NCI-H146 treated with DMSO at 0.1 percent for 48 hours (cell line): Measurements from ENCODE around the gene FBXL13.
"Not testable (repeated sequence)": the region's sequence is repeated elsewhere in the genome, so short reads cannot be mapped to it uniquely, and the experiment has no call there.

Source experiments
- DNase-seq: peaks from one replicate; lab custom pipeline; 2025; ENCODE audit not compliant: unreplicated experiment; lab: John Stamatoyannopoulos, UW

FBXL13 gene

DNA sequence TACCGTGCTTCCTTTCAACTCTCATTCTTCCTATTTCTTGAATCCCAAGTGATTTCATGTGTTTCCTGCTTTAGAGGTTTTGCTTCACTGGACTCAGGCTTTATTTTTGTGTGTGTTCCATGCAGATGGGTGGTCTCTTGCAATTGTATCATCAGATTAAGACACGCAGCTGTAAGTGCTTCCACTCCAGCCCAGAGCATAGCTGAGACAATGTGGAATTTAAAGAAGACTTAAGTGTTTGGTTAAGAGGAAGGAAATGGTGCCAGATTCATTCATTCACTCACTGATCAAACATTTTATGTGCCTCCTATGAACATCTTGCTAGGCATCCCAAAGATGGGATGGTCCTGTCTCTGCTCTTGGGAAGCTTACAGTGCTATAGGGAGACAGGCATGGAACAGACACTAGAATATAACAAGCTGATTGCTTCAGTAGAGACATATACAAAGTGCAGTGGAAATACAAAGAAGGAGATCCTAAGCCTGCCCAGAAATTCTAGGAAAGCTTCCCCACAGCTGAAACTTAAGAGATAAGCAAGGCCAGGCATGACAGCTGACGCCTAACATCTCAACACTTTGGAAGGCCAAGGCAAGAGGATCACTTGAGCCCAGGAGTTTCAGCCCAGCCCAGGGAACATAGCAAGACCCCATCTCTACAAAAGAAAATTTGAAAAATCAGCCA is 207.9 kb downstream of the FBXL13 start:
- DNase-seq: no peak

DNA sequence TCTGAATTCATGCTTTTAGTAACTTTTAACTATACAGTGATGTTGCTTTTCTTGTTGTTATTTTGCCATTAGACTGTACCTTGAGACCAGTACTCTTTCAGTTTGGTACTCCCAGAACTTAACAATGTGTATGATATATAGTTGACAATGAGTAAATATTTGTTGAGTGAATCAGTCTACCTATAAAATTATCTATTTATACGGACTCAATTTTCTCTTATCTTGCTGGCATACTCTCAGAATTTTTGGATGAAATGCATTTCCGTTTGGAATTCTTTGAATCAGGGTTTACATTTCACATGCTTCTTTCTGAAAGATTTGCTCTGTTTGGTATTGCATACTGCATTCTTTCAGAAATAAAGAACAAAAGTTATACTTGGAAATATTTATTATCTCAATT is 209.6 kb downstream of the FBXL13 start:
- no peak for DNase-seq

DNA sequence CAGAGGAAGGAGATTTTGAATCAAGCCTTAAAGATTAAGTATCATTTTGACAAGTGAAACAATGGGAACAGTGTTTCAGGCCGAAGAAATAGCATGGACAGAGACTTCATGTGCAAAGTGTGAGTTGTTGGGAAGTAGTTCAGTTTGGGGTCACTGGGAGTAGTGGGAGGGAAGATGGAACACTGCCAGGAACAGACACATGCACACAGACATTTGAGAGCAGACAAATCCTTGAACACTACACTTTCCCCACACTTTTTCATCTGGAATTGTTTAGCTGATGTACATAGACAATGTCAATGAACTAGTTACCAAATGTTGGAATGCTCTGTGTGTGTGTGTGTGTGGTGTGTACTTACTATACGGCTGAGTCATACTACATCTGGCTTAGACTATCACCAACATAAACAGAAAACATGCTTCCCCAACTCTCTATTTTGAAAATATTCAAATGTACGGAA is 214.2 kb downstream of the FBXL13 start:
- no peak for DNase-seq

DNA sequence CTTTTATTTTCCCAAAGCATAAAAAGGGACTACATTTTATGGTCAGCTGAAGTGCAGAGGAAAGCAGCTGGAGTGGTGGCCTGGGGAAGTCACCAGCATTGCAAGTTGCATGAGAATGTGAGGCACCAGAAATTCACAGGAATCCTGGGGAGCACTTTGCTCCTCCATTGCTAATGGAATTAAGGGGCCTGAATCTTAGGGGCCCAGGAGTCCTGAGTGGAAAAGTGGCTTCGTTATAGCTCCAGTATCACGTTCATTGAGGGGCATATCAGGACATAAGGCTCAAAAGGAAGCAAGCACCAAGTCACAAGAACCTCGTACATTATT is 214.8 kb downstream of the FBXL13 start:
- DNase-seq: no peak

DNA sequence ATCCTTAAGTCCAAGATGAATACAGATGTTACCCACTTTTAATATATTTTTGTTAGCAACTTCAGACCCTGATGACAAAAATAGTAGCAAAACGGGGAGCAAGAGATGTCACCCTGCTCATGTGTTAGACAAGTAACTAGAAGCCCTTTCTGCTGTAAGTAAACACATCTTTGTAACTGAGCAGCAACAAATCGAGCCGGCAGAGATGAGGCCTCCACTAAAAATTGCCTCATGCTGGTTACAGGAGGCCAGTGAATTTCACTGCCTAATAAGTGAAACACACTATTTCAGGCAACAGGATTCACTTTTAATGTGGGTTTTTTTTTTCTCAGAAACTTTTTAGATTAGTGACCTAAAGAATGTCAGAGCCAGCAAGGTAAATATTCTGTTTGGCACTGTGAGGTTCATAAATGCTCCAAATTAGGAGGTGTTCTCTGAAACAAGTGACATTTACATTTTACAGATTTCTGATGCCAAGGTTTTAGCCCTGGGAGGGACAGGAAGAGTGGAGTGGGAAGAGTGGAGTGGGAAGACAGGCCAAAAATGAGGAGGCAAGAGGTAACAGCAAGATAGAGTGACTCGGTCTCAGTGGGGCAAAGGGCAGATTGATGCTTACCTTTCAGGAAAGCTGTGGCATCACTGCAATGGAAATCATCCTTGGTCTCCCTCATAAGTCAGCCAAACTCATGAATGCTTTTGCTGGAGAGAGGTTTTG is 215.4 kb downstream of the FBXL13 start:
- DNase-seq: no peak

DNA sequence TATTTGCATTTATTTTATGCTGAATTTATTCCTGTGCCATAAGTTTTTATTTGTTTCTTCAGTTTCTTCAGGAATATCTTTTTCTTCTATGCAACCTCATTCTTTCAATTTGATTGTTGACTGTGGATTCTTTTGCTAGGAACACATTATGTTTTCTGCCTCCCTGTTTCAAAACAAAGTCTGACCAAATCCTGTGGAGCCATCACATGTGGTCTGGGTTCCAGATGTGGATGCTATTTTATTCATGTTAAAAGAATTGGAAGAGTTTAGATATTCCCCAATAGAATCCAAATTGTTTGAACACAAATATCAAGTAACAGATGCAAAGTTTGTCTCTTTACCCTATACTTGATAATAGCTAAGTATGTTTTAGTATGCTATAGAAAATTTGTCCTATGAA is 218.6 kb downstream of the FBXL13 start:
- DNase-seq: no peak

DNA sequence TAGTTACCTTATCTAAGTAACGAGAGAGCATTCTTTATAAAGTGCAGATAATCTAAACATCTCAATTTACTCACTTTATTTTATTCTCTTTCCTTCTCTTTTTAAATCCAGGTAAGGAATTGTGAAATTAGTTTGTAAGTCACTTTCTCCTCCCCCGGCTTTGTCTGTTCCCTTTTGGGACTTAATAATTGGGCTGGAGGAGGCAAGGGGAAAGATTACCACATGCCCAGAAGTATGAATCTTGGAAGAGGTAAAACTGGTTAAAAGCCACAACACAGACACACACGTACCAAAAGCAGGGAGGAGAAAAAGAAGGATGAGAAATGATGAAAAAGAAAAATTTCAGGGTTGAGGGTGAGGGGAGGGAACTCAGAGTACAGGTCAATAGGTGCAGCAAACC is 225.1 kb downstream of the FBXL13 start:
- DNase-seq: no peak

DNA sequence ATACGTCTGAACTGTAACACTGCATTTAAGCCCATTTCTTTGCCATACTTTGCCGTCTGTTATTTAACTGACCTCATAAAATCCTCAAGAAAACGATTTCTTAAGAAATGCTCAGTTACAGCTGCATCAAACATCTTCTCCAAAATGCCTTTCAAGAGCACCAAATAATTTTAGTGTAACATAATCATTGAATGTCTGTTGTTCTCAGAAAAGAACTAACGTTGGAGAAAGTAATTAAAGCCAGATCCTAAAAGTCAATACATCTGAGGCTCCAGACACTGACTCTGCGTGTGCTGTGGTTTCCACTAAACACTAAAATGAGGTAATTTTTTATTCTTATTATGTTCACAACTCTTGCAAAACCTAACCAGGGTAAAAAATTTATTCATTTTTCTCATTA is 225.5 kb downstream of the FBXL13 start:
- DNase-seq: no peak

DNA sequence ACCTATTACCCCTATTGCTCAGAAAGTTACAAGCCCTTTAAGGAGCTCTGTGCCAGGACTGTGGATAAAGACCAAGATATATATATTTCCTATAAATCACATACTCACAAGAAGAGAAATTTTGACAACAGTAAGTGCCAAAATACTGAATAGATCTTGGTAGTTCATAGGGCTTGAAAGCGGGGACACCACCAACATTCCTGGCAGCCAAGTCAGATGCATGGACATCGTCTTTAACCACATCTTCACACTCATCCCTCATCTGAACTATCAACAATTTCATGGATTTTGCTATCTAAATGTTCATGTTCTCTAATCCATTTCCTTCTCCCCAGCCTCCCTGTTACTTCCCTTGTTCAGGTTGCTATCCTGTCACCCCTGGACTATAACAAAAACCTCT is 229.2 kb downstream of the FBXL13 start:
- no peak for DNase-seq

DNA sequence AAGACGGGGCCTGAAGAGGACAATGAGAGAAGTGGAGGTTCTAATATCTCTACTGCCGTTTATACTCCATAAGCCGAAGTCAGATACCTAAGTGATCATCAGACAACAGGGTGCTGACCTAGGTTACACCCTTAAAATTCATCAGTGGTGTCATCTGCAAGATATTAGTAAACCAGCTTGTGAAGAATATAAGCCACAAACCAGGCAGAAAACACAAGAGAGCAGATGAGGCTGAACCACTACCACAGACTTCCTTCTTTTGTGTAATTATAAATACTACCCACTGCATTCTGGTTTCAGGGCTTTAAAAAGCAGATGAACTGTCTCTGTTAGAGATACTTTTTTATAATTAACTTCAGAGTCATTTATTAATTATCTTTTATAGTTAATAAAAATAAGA is 230.7 kb downstream of the FBXL13 start:
- DNase-seq: no peak

DNA sequence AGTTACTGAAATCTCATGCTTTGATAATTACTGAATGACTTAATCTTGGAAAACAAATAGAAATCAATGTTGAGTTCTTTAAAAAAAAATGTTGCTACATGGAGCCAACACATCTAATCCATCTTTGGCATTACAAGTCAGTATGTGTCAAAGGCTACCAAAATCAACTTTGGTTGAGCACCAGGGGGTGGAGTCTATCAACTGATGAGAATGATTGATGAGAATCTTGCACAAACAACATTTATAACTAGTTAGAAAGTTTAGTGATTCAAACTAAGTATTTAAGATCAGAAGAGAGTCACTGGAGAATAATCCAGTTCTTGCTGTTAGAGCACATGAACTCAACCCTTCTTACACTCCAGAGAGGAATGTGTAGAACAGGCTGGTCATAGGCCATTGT is 232.3 kb downstream of the FBXL13 start:
- DNase-seq: no peak

DNA sequence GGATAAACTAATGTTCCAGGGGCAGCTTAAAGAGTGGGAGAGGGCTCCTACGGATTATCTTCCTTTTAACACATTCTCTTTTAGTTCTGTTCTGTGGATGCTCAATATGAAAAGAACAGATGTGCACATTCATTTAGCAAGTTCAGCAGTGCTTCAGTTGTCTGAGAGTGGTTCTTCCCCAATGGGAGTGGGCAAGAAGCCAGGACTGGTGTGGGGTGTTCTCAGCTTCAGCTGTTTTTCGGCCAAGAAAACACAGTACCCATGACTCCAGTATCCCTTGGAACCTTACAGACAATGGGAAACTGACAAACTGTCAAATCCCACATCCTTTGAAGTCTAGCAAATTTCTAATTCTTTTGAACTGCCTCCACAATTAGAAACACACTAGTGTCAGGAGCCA is 233.3 kb downstream of the FBXL13 start:
- no peak for DNase-seq

DNA sequence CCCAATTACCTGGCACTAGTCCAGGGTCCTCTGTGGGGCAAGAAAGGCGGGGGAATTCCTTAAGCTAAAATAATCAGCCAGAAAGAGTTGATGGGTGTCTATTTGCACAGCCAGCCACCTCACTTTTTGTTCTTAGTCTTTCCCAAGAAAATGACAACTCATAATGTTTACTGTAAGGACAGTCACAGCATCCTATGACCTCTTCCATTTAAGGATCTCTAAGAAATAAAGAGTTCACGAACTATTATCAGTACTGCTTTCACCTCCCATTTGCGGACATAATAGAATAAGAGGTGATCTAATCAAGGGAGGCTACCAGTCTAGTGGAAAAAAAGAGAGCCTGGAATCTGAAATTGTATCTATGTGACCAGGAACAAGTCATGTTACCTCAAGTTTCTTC is 234.2 kb downstream of the FBXL13 start:
- DNase-seq: no peak

DNA sequence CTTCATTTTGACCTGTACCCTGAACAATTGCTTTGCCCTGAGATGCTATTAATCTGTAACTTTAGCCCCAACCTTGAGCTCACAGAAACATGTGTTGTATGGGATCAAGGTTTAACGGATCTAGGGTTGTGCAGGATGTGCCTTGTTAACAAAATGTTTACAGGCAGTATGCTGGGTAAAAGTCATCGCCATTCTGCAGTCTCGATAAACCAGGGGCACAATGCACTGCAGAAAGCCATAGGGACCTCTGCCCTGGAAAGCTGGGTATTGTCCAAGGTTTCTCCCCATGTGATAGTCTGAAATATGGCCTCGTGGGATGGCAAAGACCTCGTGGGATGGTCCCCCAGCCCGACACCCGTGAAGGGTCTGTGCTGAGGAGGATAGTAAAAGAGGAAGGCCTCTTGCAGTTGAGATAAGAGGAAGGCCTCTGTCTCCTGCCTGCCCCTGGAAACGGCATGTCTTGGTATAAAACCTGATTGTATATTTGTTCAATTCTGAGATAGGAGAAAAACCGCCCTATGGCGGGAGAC is 236.0 kb downstream of the FBXL13 start:
- not testable (repeated sequence) for DNase-seq

DNA sequence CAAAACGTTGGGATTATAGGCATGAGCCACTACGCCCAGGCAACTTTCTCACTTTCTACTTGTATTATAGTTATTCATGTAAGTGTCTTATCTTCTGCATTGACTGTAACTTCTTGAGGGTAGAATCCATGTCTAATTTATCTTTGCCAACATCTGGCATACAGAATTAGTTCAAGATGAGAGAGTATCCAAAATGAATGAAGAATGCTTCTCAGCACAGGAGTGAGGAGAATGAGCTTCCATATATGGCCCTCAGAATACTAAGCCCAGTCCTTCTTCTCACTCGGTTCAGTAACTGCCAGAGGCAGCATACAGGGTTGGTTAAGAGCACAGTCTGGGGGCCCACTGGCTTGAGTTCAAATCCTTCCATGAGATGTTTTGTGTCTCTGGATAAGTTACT is 236.8 kb downstream of the FBXL13 start:
- DNase-seq: no peak

DNA sequence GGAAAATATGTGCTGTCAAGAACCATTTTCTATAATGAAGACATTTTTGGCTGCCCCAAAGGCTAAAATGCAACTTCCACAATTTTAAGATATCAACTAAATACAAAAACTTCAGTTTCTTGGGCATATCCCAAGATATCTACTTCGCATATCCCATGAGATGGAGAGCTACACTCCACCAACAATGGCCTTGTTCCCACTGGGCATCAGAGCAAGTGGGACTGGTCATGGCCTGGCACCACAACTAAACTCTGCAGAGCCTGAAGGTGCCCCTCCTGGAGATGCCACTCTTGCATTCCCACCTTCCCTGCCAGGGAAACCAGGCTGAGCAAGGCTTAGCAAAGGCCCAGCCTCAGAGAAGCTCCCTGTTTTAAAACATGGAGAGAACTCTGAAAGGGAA is 237.6 kb downstream of the FBXL13 start:
- no peak for DNase-seq

DNA sequence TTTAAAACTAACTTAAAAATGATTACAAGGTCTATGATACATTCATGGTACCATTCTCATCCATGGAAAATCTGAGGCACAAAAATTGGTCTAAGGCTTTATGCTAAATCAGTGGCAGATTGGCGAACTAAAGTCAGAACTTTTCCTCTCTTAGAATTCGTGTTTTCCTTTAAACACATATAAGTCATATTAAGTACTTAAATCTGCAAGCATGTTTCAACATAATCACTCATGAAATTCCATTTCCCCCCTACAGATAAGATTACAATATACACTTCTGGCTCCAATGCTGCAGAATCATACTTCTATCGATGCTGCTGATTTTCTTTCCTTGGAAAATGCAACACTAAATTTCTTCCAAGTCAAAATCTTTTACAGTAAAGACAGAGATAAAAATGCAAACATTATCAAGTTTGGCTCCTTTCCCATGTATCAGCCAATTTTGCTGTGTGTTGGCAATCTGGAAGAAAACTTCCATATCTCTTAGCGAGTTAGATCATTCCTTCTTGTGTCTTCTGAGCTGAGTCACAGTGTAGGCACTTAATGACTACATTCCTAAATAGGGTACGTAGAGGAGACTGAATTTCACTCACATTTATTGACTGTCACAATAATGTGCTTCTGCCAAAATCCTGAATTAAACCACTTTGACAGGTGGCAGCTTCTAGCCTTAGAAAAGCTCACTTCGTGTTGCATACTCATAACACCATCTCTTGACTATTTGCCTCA is 238.2 kb downstream of the FBXL13 start:
- DNase-seq: no peak

DNA sequence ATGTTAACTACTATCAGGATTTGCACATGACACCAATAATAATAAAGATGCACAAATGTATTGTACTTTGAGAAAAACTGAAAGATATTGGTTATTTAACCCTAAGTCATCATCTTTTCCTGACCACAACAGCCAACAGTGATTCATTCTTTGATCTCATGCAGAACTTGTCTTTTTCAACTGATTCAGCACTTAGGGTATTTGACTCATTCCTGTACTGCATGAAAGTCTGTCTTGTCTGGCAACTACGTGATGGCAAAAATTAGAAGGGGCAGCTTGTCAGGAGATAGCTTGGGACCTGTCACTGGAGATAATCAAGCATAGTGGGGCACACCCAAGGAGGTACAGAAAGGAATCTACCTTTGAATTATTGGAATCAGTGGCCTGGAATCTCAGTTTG is 239.6 kb downstream of the FBXL13 start:
- no peak for DNase-seq

DNA sequence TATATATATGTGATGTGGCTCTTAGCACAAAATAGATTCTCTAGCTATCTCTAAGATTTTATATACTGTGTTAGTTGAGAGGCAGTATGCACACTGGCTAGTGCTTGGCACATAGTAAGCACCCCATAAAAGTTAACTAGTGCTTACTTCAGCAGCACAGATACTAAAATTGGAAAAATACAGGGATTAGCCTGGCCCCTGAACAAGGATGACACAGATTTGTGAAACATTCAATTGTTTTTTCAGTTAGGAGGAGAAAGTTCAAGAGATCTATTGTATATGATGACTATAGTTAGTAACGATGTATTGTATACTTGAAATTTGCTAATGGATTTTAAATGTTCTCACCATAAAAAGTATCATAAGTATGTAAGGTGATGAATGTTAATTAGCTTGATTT is 240.1 kb downstream of the FBXL13 start:
- no peak for DNase-seq

DNA sequence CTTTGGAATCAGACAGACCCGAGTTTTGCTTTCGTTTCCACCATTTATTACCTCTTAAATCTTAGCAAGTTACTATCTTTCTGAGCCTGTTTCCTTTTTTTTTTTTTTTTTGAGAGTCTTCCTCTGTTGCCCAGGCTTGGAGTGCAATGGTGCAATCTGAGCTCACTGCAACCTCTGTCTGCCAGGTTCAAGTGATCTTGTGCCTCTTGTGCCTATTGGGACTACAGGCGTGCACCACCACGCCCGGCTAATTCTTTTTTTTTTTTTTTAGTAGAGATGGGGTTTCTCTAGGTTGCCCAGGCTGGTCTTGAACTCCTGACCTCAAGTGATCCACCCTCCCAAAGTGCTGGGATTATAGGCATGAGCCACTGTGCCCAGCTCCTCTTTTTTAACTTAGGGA is 241.3 kb downstream of the FBXL13 start:
- DNase-seq: no peak

DNA sequence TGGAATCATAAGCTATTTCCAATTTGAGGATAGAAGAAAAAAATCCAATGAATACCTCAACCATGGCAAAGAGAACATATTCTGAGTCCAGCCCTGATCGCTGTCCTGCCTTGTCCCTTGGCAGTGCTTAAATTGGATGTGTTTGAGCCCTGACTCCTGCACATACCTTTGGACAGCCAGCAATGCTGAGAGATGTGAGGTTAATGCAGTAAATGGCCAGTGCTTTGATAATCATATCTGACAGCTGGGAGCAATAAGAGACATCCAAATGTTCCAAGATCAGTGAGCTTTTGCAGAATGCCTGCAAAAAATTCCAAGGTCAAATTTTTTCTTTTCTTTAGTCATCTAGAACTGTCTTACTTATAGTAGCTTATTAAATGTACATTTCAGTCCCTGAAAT is 241.9 kb downstream of the FBXL13 start:
- no peak for DNase-seq

DNA sequence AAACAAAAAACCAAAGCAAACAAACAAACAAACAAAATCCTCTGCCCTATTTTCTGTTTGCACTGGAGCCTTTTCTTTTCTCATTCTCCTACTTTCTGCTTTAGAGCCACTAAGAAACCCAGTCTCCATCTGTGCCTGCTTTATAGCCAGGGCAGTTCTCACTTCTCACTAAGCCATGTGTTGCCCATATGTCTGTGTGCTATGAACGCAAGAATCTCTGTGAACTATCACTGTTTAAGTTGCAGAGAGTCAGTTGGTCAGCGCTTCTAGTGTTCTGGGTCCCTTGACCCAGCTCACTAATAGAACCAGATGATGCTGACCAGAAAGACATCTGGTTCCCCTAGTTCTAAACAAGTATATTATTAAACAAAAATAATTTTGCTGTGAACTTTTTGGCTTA is 244.4 kb downstream of the FBXL13 start:
- no peak for DNase-seq
